SK-N-SH (cell line): ENCODE results near the gene UBTD1. TPM values are rescaled to one million over a fixed set of nuclear protein-coding genes. Genes with fewer than 3 reads are reported as not detected.

Experiments
- CTCF ChIA-PET: fragments of 300-600, 350-600 bp; formaldehyde crosslinking; extraction: SDS; loops from one replicate; lab custom pipeline; 2021; lab: Yijun Ruan, JAX
- POLR2A ChIA-PET: fragments of 350-600 bp; sonication (Branson Sonifier 250); formaldehyde crosslinking; extraction: SDS; loops from one replicate; lab custom pipeline; 2020; ENCODE audit warnings: antibody characterized with exemption, inconsistent platforms; lab: Yijun Ruan, JAX
- DNase-seq: peaks from one replicate; pipeline ENCODE4 v3.0.0; 2012
- H2AFZ ChIP-seq: fragments of 200-600 bp; sonication (generic); 2 replicates; pipeline ENCODE4 v1.8.1; 2016; ENCODE audit warnings: antibody characterized with exemption, mild to moderate bottlenecking, low read depth
- H3F3A ChIP-seq: fragments of 200-600 bp; sonication (generic); replicated peaks from 2 replicates; pipeline ENCODE3; 2016; ENCODE audit warnings: antibody characterized with exemption, mild to moderate bottlenecking; ENCODE audit not compliant: insufficient read depth
- H3K27ac ChIP-seq, 2 experiments: fragments of 200-500 bp in 1 of 2; fragments of 200-600 bp in 1 of 2; sonication (Bioruptor generic) in 1 of 2; sonication (generic), shearing (Covaris generic) in 1 of 2; 2 replicates each; pipeline versions ENCODE4 v1.5.1 to v1.6.1; 2014 to 2016; ENCODE audit warnings: low read depth in 2 of 2, inconsistent platforms in 1 of 2, low read length in 1 of 2, mild to moderate bottlenecking in 1 of 2, mixed read lengths in 1 of 2
- H3K27me3 ChIP-seq: fragments of 200-600 bp; sonication (generic), shearing (Covaris generic); 2 replicates; pipeline ENCODE4 v1.6.1; 2016; ENCODE audit warnings: mixed run types; ENCODE audit not compliant: insufficient read depth
- H3K36me3 ChIP-seq, 2 experiments: fragments of 200-500 bp in 1 of 2; fragments of 200-600 bp in 1 of 2; sonication (Bioruptor generic) in 1 of 2; sonication (generic) in 1 of 2; replicated peaks in 1 of 2; 2 replicates each; pipeline versions ENCODE3 to v1.5.1; 2014 to 2016; ENCODE audit warnings: low read length in 1 of 2, mild to moderate bottlenecking in 1 of 2; ENCODE audit not compliant: insufficient read depth in 2 of 2, control insufficient read depth in 1 of 2
- H3K4me1 ChIP-seq, 2 experiments: fragments of 200-500 bp in 1 of 2; fragments of 200-600 bp in 1 of 2; sonication (Bioruptor generic) in 1 of 2; sonication (generic), shearing (Covaris generic) in 1 of 2; 2 replicates each; pipeline versions ENCODE4 v1.5.1 to v1.6.1; 2014 to 2016; ENCODE audit warnings: low read depth in 1 of 2, low read length in 1 of 2, mixed run types in 1 of 2; ENCODE audit not compliant: insufficient read depth in 2 of 2, control insufficient read depth in 1 of 2
- H3K4me2 ChIP-seq: fragments of 200-600 bp; sonication (generic), shearing (Covaris generic); 2 replicates; pipeline ENCODE4 v1.6.1; 2017; ENCODE audit warnings: mixed run types
- H3K4me3 ChIP-seq, 2 experiments: fragments of 200-500 bp in 1 of 2; fragments of 200-600 bp in 1 of 2; sonication (Bioruptor generic) in 1 of 2; sonication (generic), shearing (Covaris generic) in 1 of 2; 2 replicates each; pipeline versions ENCODE4 v1.5.1 to v1.8.1; 2014 to 2016; ENCODE audit warnings: low read depth in 2 of 2, inconsistent platforms in 1 of 2, low read length in 1 of 2, mild to moderate bottlenecking in 1 of 2, mixed read lengths in 1 of 2, moderate library complexity in 1 of 2
- H3K79me2 ChIP-seq: fragments of 200-600 bp; sonication (generic); 2 replicates; pipeline ENCODE4 v1.8.1; 2017; ENCODE audit warnings: mild to moderate bottlenecking; ENCODE audit not compliant: insufficient read depth
- H3K9ac ChIP-seq: fragments of 200-600 bp; sonication (generic); 2 replicates; pipeline ENCODE4 v1.6.1; 2017; ENCODE audit warnings: mixed run types
- H3K9me2 ChIP-seq: fragments of 200-600 bp; sonication (generic); 2 replicates; pipeline ENCODE4 v1.6.1; 2017; ENCODE audit warnings: mixed run types
- H3K9me3 ChIP-seq: fragments of 200-600 bp; sonication (generic); 2 replicates; pipeline ENCODE4 v1.6.1; 2017; ENCODE audit warnings: mixed run types, mild to moderate bottlenecking, moderate library complexity
- H4K20me1 ChIP-seq: fragments of 200-600 bp; sonication (generic); 2 replicates; pipeline ENCODE4 v1.6.1; 2017; ENCODE audit warnings: mild to moderate bottlenecking, mixed run types; ENCODE audit not compliant: insufficient read depth
- CHD2 ChIP-seq: fragments of 150-350 bp; IDR thresholded peaks from 2 replicates; pipeline ENCODE4 v1.6.1; 2018; ENCODE audit warnings: low read length; ENCODE audit not compliant: partially characterized antibody
- CTCF ChIP-seq: fragments of 200-600 bp; sonication (generic); IDR thresholded peaks from 2 replicates; pipeline ENCODE4 v1.6.1; 2017; ENCODE audit warnings: antibody characterized with exemption, mild to moderate bottlenecking, moderate library complexity
- FOSL2 ChIP-seq: IDR thresholded peaks from 2 replicates; pipeline ENCODE4 v1.4.0; 2012; ENCODE audit warnings: low read depth, mild to moderate bottlenecking, moderate library complexity, borderline replicate concordance
- FOXM1 ChIP-seq: IDR thresholded peaks from 2 replicates; pipeline ENCODE4 v1.4.0; 2012; ENCODE audit warnings: low read depth, mild to moderate bottlenecking
- GATA2 ChIP-seq: sonication (generic); formaldehyde crosslinking; IDR thresholded peaks from 2 replicates; pipeline ENCODE4 v1.5.0; 2020; ENCODE audit warnings: mild to moderate bottlenecking, missing genetic modification reagents
- JUND ChIP-seq: IDR thresholded peaks from 2 replicates; pipeline ENCODE4 v1.4.0; 2012
- MAX ChIP-seq: IDR thresholded peaks from 2 replicates; pipeline ENCODE4 v1.4.0; 2012; ENCODE audit warnings: low read depth
- MEF2A ChIP-seq: IDR thresholded peaks from 2 replicates; pipeline ENCODE4 v1.4.0; 2012; ENCODE audit warnings: low read depth, borderline replicate concordance
- MXI1 ChIP-seq: IDR thresholded peaks from 2 replicates; pipeline ENCODE4 v1.6.1; 2012; ENCODE audit warnings: mild to moderate bottlenecking, low read depth, low read length, improper control_type of control experiment
- NRF1 ChIP-seq: IDR thresholded peaks from 2 replicates; pipeline ENCODE4 v1.6.1; 2012; ENCODE audit warnings: low read depth, mild to moderate bottlenecking, low read length
- PBX3 ChIP-seq: IDR thresholded peaks from 2 replicates; pipeline ENCODE4; 2012
- POLR2AphosphoS5 ChIP-seq: IDR thresholded peaks from 2 replicates; pipeline ENCODE4 v1.6.1; 2012; ENCODE audit warnings: low read depth, low read length
- RFX5 ChIP-seq: IDR thresholded peaks from 2 replicates; pipeline ENCODE4 v1.6.1; 2012; ENCODE audit warnings: mild to moderate bottlenecking, improper control_type of control experiment, low read length
- RXRA ChIP-seq: IDR thresholded peaks from 2 replicates; pipeline ENCODE4 v1.4.0; 2012; ENCODE audit warnings: low read depth, mild to moderate bottlenecking, borderline replicate concordance
- SIN3A ChIP-seq: IDR thresholded peaks from 2 replicates; pipeline ENCODE4 v1.6.1; 2012; ENCODE audit warnings: low read depth, mild to moderate bottlenecking, low read length, moderate library complexity, borderline replicate concordance
- SMC3 ChIP-seq: IDR thresholded peaks from 2 replicates; pipeline ENCODE4 v1.6.1; 2012; ENCODE audit warnings: low read depth, low read length, improper control_type of control experiment
- TEAD4 ChIP-seq: IDR thresholded peaks from 2 replicates; pipeline ENCODE4 v1.4.0; 2012; ENCODE audit warnings: mild to moderate bottlenecking, borderline replicate concordance; ENCODE audit not compliant: insufficient read depth
- USF2 ChIP-seq: fragments of 150-350 bp; IDR thresholded peaks from 2 replicates; pipeline ENCODE4 v1.6.1; 2017; ENCODE audit warnings: antibody characterized with exemption, low read length, low read depth, borderline replicate concordance
- WGBS: methylation state at CpG from one replicate; pipeline ENCODE4 v1.1.6; 2017; ENCODE audit warnings: low lambda C conversion rate; 5-methylcytosine and 5-hydroxymethylcytosine counted together
- polyA plus RNA-seq, 3 experiments: library from polyadenylated mRNA; depleted of rRNA; stranded (reverse); fragments of >200 nt; gene quantifications; 2 replicates each; pipeline ENCODE4 v1.2.3, GENCODE V29; 2012

The UBTD1 gene
- polyA plus RNA-seq, 1 of the 3 experiments (the other 2 are of a cell fraction) = 38.8 TPM

- Histone ChIP-seq H3K4me1 (peaks cover 0 to 21% of the 10 kb centered on the region in 2 experiments; a peak in 1 of 4 replicates), H3K36me3 (no peaks in the 10 kb centered on the region), H3K27ac (no peak overlapping the region), H3F3A (peaks cover 5% of the 10 kb centered on the region), H3K9ac (no peak overlapping the region), H3K4me2 (no peak overlapping the region), H3K4me3 (no peak overlapping the region), H3K27me3 (no peaks in the 10 kb centered on the region), H4K20me1 (no peaks in the 10 kb centered on the region), H3K79me2 (no peaks in the 10 kb centered on the region), H3K9me3 (no peaks in the 10 kb centered on the region), H2AFZ (no peak overlapping the region), H3K9me2 (no peaks in the 10 kb centered on the region)
- POLR2A ChIA-PET = no interaction called here
- CTCF ChIA-PET = interaction anchor here (0.6 to 0.7 kb wide), 2 partner anchors 8 to 130 kb away, joined by 3 to 4 read pairs; partner anchors contain the start of gene ANKRD2
- peak; percentile 12 for DNase-seq
- WGBS = 78% methylated on average over 6 of the region's 9 CpGs
- TF ChIP-seq MEF2A = no peak
- TF ChIP-seq TEAD4 = no peak
- TF ChIP-seq USF2 = no peak
- no peak for TF ChIP-seq MAX
- no peak for TF ChIP-seq FOSL2
- no peak for TF ChIP-seq POLR2AphosphoS5
- TF ChIP-seq SIN3A = no peak
- TF ChIP-seq SMC3 = no peak
- TF ChIP-seq JUND = no peak
- TF ChIP-seq PBX3 = no peak
- TF ChIP-seq GATA2 = no peak
- no peak for TF ChIP-seq MXI1
- TF ChIP-seq CHD2 = no peak
Measured at GRCh38 chr10:97580421-97581367, 82.0 kb downstream of the UBTD1 start.

GRCh38 chr10:97582169-97582568, 83.4 kb downstream of the UBTD1 start:
- DNase-seq = peak; percentile 5
- Histone ChIP-seq H3K4me3 (no peak overlapping the region), H3F3A (no peaks in the 10 kb centered on the region), H3K4me1 (peaks cover 0 to 21% of the 10 kb centered on the region in 2 experiments; a peak in 1 of 4 replicates), H3K36me3 (no peaks in the 10 kb centered on the region), H3K27ac (no peak overlapping the region), H3K4me2 (no peak overlapping the region), H3K9me3 (no peaks in the 10 kb centered on the region), H3K9me2 (no peaks in the 10 kb centered on the region), H3K79me2 (no peaks in the 10 kb centered on the region), H3K9ac (no peak overlapping the region), H2AFZ (no peak overlapping the region), H4K20me1 (no peaks in the 10 kb centered on the region), H3K27me3 (no peaks in the 10 kb centered on the region)
- ChIA-PET POLR2A (no interaction called here), CTCF (interaction anchor here (1.4 to 7.1 kb wide), 2 partner anchors 8 to 10 kb away, joined by 4 to 60 read pairs; partner anchors contain the start of gene ANKRD2)
- 92% methylated on average over 6 of the region's 8 CpGs for WGBS
- TF ChIP-seq CTCF = no peak
- TF ChIP-seq NRF1 = no peak
- TF ChIP-seq FOXM1 = no peak
- no peak for TF ChIP-seq FOSL2
- TF ChIP-seq RFX5 = no peak
- no peak for TF ChIP-seq MEF2A
- TF ChIP-seq CHD2 = no peak
- TF ChIP-seq RXRA = no peak
- TF ChIP-seq TEAD4 = no peak
